ENCODE data around the gene CACNG1. TPM values are rescaled to one million over a fixed set of nuclear protein-coding genes. Genes with fewer than 3 reads are reported as not detected.

CACNG1 gene
- total RNA-seq, 1 experiment from 2014 or later, result 0.57 TPM

- DNase-seq (ENCODE audit: low read depth), result no peak
Measured at GRCh38 chr17:67051155-67051538, 6.8 kb downstream of the CACNG1 start.

GRCh38 chr17:67051837-67052236, 7.5 kb downstream of the CACNG1 start:
- DNase-seq (ENCODE audit: low read depth), result no peak

DNA sequence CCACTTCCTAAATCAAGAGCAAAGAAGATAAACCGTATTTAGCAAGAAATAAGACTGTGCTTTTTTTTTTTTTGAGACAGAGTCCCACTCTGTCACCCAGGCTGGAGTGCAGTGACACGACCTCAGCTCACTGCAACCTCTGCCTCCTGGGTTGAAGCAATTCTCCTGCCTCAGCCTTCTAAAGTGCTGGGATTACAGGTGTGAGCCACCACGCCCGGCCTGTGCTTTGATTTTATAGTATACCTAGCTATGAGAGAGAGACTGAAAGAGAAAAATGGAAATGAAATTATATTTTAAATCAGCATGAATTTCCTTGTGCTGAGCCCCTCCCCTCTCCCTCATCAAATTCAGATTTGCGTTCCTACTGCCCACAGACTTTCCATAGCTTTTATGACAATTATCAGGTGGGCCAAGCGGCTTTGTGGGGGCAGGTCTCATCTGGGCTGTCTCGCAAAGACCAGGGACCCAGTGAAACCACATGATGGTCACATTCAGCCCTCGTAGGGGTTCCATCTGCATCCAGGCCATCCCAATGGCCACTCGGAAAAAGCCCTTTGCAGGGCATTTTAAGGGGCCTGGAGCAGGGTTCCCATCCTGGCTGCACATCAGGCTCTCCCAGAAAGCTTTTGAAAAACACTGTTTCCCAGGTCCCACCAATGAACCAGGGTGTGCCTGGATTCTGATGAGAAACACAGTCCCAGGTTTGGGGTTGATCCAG, 8.5 kb downstream of the CACNG1 start:
- no peak for DNase-seq (ENCODE audit: low read depth)

- no peak for DNase-seq (ENCODE audit: low read depth)
Measured at GRCh38 chr17:67053438-67054000, 9.2 kb downstream of the CACNG1 start.

DNA sequence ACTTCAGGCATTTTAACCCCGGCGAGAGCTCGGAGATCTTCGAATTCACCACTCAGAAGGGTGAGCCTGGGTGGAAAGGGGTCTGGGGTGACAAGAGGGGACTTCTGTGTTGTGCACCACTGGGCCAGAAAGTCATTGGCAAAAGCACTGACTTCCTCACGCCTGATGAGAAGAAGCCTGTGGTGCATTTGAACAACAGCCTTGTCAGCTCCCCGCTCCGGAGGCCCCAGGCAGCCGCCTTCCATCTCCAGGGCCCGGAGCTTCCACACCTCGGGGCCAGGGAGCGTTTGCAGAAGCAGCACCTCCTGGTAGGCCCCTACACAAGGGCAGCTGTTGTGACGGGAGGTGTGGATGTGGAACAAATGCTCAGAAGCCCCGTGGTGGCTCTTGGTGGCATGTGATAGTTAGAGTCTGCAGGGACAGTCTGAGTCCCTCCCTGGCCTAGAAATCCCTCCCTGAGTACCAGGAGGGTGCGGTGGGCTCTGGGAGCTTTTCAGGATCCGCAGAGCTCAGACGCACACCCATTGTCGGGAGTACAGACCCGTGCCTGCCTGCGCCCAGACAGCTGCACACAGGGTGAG, 9.7 kb downstream of the CACNG1 start:
- no peak for DNase-seq (ENCODE audit: low read depth)

DNA sequence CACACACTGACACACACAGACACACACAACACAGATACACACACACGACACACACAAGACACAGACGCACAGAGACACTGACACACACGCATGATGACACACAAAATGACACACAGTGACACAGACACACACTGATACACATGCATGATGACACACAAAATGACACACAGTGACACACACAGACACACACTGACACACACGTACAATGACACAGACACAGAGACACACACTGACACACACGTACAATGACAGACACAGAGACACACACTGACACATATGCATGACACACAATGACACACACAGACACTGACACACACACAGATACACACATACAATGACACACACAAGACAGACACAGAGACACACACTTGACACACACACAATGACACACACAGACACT, 10.3 kb downstream of the CACNG1 start:
- no peak for DNase-seq (ENCODE audit: low read depth)

DNA sequence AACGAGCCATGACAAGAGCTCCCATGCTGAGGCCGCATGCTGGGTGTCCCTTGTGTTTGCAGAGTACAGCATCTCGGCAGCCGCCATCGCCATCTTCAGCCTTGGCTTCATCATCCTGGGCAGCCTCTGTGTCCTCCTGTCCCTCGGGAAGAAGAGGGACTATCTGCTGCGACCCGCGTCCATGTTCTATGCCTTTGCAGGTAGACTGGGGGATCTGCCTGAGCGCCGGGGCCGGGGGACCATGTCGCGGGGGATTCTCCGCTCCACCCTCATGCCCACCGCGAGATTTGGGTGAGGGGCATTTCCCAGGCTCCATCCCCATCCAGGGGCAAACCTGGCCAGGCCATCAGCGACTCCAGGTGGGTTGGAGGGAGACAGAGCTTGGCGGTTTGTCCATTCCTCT, 10.7 kb downstream of the CACNG1 start:
- DNase-seq (ENCODE audit: low read depth), result no peak

- DNase-seq (ENCODE audit: low read depth), result no peak
Measured at GRCh38 chr17:67055811-67056745, 11.7 kb downstream of the CACNG1 start.

DNA sequence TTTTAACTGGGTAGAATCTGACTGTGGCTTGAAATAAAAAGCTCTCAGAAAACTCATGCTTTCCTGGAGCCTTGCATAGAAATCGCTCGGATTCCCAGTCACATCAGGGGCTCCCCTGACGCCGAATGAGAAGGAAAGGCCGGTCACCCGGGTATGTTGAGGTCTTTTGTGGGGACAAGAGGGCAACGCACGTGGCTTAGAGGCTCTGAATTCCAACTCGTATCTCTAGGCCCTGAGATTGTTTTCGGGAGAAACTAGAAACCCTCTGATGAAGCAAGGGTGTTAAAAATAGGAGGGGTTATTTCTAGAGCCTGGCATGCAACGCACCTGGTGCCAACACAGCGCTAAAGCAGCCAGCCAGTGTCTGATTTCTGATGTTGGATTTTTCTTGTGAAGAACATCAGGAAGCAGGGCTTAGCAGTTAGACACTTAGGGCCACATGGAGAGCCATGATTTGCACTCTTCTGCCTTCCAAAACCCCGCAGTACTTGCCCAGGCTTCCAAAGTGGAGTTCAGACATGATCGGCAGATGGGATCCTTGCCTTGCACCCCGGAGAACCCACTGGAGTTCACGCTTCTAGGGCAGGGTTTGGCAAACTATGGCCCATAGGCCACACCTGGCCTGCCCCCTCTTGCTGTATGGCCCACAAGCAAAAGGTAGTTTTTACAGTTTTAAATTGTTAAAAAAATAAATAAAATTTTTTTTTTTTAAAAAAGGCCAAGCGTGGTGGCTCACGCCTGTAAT, 12.6 kb downstream of the CACNG1 start:
- DNase-seq (ENCODE audit: low read depth), result no peak

GRCh38 chr17:67058036-67058435, 13.7 kb downstream of the CACNG1 start:
- DNase-seq (ENCODE audit: low read depth), result no peak

DNA sequence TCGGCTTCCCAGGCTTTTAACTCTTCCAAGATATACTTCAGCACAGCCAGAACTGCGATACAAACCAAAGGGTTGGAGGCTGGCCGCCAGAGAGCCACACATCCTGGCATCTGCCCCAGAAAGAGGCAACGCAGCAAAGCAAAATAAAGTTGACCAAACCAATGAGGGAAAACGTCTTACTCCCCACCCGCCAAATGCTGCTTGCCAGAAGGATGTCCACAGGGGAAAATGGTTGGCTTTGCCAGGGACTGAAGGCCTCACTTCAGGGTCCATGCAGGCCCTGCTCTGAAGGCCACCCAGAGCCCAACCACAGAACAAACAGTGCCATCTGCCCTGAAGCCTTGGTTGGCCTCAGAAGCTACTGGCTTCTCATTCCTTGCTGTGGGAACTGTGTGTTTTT, 15.0 kb downstream of the CACNG1 start:
- no peak for DNase-seq (ENCODE audit: low read depth)

DNA sequence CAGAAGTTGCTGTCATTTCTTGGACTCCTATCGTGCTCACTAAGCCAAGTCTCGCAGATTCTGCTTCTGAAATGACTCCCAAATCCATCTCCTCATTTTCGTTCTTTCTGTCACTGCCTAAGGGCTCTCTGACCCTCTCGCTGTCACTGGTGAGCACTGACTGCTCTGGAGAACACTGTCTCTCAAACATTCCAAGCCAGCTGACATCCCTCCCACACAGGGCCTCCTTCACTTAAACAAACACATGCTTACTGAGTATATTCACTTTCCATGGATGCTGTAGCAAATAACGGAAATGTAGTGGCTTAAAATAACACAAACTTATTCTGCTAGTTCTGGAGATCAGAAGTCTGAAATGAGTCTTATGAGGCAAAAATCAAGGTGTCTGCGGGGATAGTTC, 18.8 kb downstream of the CACNG1 start:
- DNase-seq (ENCODE audit: low read depth), result no peak

DNA sequence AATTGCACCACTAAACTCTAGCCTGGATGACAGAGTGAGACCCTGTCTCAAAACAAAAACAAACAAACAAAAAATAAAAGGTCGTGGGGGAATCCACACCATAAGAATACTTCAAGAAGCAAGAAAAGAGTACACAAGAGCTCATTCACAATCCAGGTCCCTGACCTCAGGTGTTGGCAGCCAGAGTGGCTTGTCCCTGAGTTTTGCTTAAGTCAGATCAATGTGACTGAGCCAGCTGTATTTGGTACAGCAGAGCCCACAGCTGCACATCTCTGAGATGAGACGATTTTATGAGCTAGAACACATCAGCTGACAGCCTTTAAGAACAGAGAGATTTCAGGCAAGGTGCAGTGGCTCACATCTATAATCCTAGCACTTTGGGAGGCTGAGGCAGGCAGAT, 22.4 kb downstream of the CACNG1 start:
- DNase-seq (ENCODE audit: low read depth), result no peak

DNA sequence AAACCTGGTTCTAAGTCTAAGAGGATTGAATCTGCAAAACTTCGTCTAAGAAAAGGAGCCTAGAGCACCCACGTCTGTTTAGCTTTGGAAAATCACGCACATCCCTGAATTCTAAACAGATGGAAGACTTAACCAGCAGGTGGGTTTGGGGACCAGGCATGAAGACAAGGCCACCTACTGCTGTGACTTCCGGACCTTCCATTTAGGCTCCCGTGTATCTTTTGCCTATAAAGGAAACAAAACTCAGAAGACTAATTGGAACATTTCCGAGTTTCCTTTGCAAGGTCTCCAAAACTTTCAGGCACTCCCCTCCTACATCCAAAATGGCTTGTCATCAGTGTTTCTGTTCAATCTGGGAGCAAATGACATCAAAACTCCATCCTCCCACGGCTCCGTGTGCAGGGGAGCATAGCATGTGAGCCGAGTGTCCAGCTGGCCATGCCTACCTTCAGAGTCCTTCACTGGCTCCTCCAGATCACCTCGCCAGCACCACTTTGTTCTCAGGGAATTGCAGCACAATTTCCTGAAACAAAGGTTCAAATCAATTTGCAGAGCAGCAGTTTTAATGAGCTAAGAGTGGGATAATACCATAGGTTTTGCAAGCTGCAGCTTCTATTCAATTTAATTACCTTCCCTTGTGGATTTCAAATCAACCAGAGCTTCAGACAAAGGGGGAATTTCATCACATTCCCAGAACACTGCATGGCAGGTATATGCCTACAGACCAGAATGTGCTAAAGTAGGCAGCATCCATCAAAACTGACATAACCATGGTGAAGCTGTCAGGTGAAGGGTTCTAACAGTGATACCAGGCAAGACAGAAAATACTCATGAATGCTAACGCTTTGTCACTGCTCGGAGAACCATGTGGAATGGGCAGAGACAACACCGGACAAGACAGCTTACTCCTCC, 23.5 kb downstream of the CACNG1 start:
- no peak for DNase-seq (ENCODE audit: low read depth)

GRCh38 chr17:67068999-67069398, 24.6 kb downstream of the CACNG1 start:
- no peak for DNase-seq (ENCODE audit: low read depth)

DNA sequence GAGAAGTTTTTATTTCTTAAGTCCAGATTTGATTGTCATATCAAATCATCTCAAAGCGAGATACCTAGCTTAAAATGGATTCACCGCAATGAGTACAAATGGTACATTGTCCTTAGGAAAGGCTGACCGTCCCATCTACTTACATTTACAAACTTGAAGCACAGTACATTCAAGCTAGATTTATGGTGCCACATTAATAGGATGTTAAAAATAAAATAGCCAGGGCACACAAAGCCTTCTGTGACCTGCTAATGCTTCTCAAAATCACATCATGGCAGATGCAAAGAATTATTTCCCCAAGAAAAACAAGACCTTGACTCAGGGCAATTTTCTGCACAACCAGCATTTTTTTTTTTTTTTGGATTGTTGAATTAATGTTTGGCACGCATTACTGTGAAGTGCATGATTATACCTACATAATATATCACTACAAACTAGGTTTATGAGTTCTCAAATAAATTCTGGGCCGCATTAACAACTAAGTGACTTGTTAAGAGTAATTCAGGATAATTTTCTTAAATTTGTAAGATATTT, 25.3 kb downstream of the CACNG1 start:
- no peak for DNase-seq (ENCODE audit: low read depth)

- no peak for DNase-seq (ENCODE audit: low read depth)
Measured at GRCh38 chr17:67071595-67071994, 27.2 kb downstream of the CACNG1 start.

- no peak for DNase-seq (ENCODE audit: low read depth)
Measured at GRCh38 chr17:67072885-67073284, 28.5 kb downstream of the CACNG1 start.

GRCh38 chr17:67074781-67075180, 30.4 kb downstream of the CACNG1 start:
- DNase-seq (ENCODE audit: low read depth), result no peak

DNA sequence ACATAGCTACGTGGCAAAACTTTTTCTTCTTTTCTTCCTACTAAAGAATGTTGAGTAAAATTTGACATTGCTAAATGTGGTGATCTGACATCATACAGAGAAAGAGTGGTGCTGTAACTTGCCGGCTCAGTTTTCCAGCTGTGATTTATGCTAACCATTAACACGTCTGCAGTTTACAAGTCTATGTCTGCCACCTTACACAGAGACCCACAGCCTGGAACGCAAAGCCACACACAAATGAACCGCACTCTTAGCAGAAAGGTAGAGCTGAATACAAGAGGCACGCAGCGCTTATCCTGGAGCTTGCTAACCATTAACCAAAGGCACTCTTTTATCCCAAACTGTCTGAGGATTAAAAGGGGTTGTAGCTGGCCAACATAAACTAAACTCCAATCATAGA, 31.9 kb downstream of the CACNG1 start:
- no peak for DNase-seq (ENCODE audit: low read depth)
